Endothelial cell of umbilical vein (primary cell): ENCODE data around the gene ITGB3BP.

ENCODE experiments used
- CTCF ChIP-seq, 2 donors: IDR thresholded peaks; 1 replicate in 1 of 2; 2 replicates in 1 of 2; pipeline ENCODE4 v1.5.1; 2011; ENCODE audit warnings: low read length in 2 of 2, mild to moderate bottlenecking in 2 of 2, moderate library complexity in 2 of 2, control low read depth in 1 of 2, inconsistent platforms in 1 of 2, low read depth in 1 of 2; ENCODE audit not compliant: insufficient read depth in 1 of 2; ENCODE audit errors: extremely low read depth in 1 of 2
- EZH2 ChIP-seq: IDR thresholded peaks from 2 replicates; pipeline ENCODE4 v1.6.1; 2012; ENCODE audit warnings: borderline replicate concordance, low read depth, mild to moderate bottlenecking, moderate library complexity, low read length, inconsistent platforms; ENCODE audit not compliant: severe bottlenecking
- MAX ChIP-seq: IDR thresholded peaks from 2 replicates; pipeline ENCODE4 v1.6.1; 2011; ENCODE audit not compliant: insufficient read depth, insufficient read length
- POLR2A ChIP-seq: IDR thresholded peaks from 2 replicates; pipeline ENCODE4 v1.6.1; 2012; ENCODE audit warnings: low read depth, mild to moderate bottlenecking, control low read depth, low read length

GRCh38 chr1:63413394-63413793 is 109.6 kb downstream of the ITGB3BP start:
- no peak for TF ChIP-seq CTCF (IDR thresholded peaks at IDR 0.05; ENCODE audit: extremely low read depth in 1 of 2, insufficient read depth in 1 of 2, low read depth in 1 of 2, low read length in 2 of 2)
- TF ChIP-seq POLR2A, result no peak
- TF ChIP-seq MAX, result no peak
- no peak for TF ChIP-seq EZH2
